Measurements from ENCODE around the gene RPS25.

RPS25 gene

DNA sequence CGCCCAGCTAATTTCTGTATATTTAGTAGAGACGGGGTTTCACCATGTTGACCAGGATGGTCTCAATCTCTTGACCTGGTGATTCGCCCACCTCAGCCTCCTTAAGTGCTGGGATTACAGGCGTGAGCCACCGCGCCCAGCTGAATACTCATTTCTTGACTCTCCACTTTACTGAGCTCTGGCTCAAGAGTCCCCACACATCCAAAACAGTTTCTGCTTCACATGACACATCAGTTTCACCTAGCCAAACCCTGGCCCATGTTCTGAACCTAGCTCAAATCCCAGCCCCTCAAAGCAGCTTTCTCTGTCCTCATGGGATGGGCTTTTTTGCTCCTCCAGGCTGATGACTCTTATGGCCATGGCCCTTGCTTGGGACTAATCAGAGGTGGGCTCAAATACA lies 29.1 kb upstream of the RPS25 start:
- no peak for TF ChIP-seq POLR2AphosphoS5 (IDR thresholded peaks at IDR 0.05; ENCODE audit: low read depth, low read length)
- no peak for TF ChIP-seq FOXP2 (optimal IDR thresholded peaks at IDR 0.05; ENCODE audit: borderline replicate concordance, extremely low read depth, extremely low read length, insufficient read depth)
- no peak for TF ChIP-seq TAF1 (IDR thresholded peaks at IDR 0.05; ENCODE audit: borderline replicate concordance, insufficient read depth, low read length)
- no peak for TF ChIP-seq SIN3A (IDR thresholded peaks at IDR 0.05; ENCODE audit: borderline replicate concordance, insufficient read depth, low read length)
- TF ChIP-seq REST (IDR thresholded peaks at IDR 0.05; ENCODE audit: insufficient read depth in 1 of 2, low read depth in 2 of 2, low read length in 2 of 2) = no peak

GRCh38 chr11:119046489-119046888 lies 28.3 kb upstream of the RPS25 start:
- no peak for TF ChIP-seq REST (IDR thresholded peaks at IDR 0.05; ENCODE audit: insufficient read depth in 1 of 2, low read depth in 2 of 2, low read length in 2 of 2)
- TF ChIP-seq TAF1 (IDR thresholded peaks at IDR 0.05; ENCODE audit: borderline replicate concordance, insufficient read depth, low read length) = no peak
- no peak for TF ChIP-seq FOXP2 (optimal IDR thresholded peaks at IDR 0.05; ENCODE audit: borderline replicate concordance, extremely low read depth, extremely low read length, insufficient read depth)
- no peak for TF ChIP-seq POLR2AphosphoS5 (IDR thresholded peaks at IDR 0.05; ENCODE audit: low read depth, low read length)
- TF ChIP-seq SIN3A (IDR thresholded peaks at IDR 0.05; ENCODE audit: borderline replicate concordance, insufficient read depth, low read length) = no peak

DNA sequence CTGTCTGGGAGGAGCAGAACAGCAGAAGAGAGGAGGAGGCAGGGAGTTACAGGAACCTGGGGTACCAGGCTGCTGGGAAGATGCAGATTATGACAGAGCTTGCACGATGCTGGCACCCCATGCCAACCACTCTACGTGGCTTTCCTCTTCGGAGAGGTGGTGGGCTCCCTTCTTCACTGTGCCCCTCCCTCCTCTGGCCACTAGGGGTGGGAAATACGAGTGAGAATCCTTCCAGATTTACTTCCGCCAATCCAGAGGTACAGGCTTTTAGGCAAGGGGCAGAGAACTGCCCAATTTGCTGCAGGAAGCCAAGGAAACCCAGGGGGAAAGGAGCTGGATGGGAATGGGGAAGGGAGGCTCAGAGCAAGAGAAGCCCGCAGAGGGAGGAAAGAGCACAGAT lies 26.6 kb upstream of the RPS25 start:
- no peak for TF ChIP-seq TAF1 (IDR thresholded peaks at IDR 0.05; ENCODE audit: borderline replicate concordance, insufficient read depth, low read length)

- no peak for TF ChIP-seq FOXP2 (optimal IDR thresholded peaks at IDR 0.05; ENCODE audit: borderline replicate concordance, extremely low read depth, extremely low read length, insufficient read depth)
- TF ChIP-seq REST (IDR thresholded peaks at IDR 0.05; ENCODE audit: insufficient read depth in 1 of 2, low read depth in 2 of 2, low read length in 2 of 2) = no peak
- no peak for TF ChIP-seq POLR2AphosphoS5 (IDR thresholded peaks at IDR 0.05; ENCODE audit: low read depth, low read length)
- no peak for TF ChIP-seq TAF1 (IDR thresholded peaks at IDR 0.05; ENCODE audit: borderline replicate concordance, insufficient read depth, low read length)
- TF ChIP-seq SIN3A (IDR thresholded peaks at IDR 0.05; ENCODE audit: borderline replicate concordance, insufficient read depth, low read length) = no peak
These were observed 24.8 kb upstream of the RPS25 start for GRCh38 chr11:119042927-119043326.

DNA sequence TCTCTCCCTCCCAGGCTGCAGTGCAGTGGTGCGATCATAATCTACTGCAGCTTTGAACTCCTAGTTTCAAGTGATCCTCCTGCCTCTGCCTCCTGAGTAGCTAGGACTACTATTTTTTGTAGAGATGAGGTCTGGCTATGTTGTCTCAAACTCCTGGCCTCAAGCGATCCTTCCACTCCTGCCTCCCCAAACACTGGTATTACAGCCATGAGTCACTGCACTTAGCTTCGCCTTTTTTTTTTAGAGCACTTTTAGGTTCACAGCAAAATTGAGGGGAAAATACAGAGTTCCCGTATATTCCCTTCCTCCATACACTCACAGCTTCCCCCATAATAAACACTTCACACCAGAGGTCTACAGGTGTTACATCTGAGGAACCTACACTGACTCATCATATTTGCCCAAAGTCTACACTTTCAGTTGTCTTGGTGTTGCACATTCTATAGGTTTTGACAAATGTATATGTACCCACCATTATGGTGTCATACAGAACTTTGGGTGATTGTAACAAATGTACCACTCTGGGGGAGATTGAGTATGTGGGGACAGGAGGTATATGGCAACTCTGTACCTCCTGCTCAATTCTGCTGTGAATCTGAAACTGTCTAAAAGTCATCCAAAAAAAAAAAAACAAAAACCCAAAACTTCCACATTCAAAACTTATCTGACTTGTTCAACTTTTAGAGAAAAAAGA lies 23.8 kb upstream of the RPS25 start:
- no peak for TF ChIP-seq SIN3A (IDR thresholded peaks at IDR 0.05; ENCODE audit: borderline replicate concordance, insufficient read depth, low read length)
- TF ChIP-seq POLR2AphosphoS5 (IDR thresholded peaks at IDR 0.05; ENCODE audit: low read depth, low read length) = no peak
- no peak for TF ChIP-seq TAF1 (IDR thresholded peaks at IDR 0.05; ENCODE audit: borderline replicate concordance, insufficient read depth, low read length)
- TF ChIP-seq FOXP2 (optimal IDR thresholded peaks at IDR 0.05; ENCODE audit: borderline replicate concordance, extremely low read depth, extremely low read length, insufficient read depth) = no peak
- no peak for TF ChIP-seq REST (IDR thresholded peaks at IDR 0.05; ENCODE audit: insufficient read depth in 1 of 2, low read depth in 2 of 2, low read length in 2 of 2)

All from PFSK-1 (cell line).